C4-2B (cell line): Measurements from ENCODE around the gene RARRES2.

Experiments
- H3K27ac ChIP-seq: fragments of 450-650 bp; 2 replicates; pipeline ENCODE4 v1.5.1; 2017
- CTCF ChIP-seq: fragments of 450-650 bp; conservative IDR thresholded peaks from 2 replicates; pipeline ENCODE4 v1.5.1; 2017; ENCODE audit warnings: mild to moderate bottlenecking
- ZFX ChIP-seq: fragments of 450-650 bp; IDR thresholded peaks from 2 replicates; pipeline ENCODE4 v1.6.1; 2017

Gene RARRES2

GRCh38 chr7:150365673-150366398 lies 24.4 kb upstream of the RARRES2 start:
- TF ChIP-seq ZFX (no peak), CTCF (no peak)
- H3K27ac ChIP-seq: peak overlapping the region; percentile 22; the same call in 1 of the 2 replicates

- peak overlapping the region; percentile 22; the same call in 1 of the 2 replicates for H3K27ac ChIP-seq
Observed at GRCh38 chr7:150365194-150365593, 23.8 kb upstream of the RARRES2 start.

GRCh38 chr7:150363872-150364271 lies 22.4 kb upstream of the RARRES2 start:
- TF ChIP-seq CTCF: no peak
- no peak overlapping the region for H3K27ac ChIP-seq

More at GRCh38 chr7:150365194-150365593, 23.8 kb upstream of the RARRES2 start:
- no peak for TF ChIP-seq CTCF
- no peak for TF ChIP-seq ZFX

GRCh38 chr7:150363370-150363769 lies 21.9 kb upstream of the RARRES2 start:
- H3K27ac ChIP-seq: no peak overlapping the region
- TF ChIP-seq CTCF (no peak), ZFX (no peak)

- TF ChIP-seq ZFX (no peak), CTCF (no peak)
- peak overlapping the region; percentile 11; the same call in 1 of the 2 replicates for H3K27ac ChIP-seq
Observed at GRCh38 chr7:150361807-150362621, 20.6 kb upstream of the RARRES2 start.

GRCh38 chr7:150361402-150361801 lies 20.0 kb upstream of the RARRES2 start:
- H3K27ac ChIP-seq: peak overlapping the region; percentile 11; the same call in 1 of the 2 replicates
- TF ChIP-seq ZFX: no peak
- no peak for TF ChIP-seq CTCF

GRCh38 chr7:150360363-150361058 lies 19.1 kb upstream of the RARRES2 start:
- peak overlapping the region; percentile 83 for H3K27ac ChIP-seq
- no peak for TF ChIP-seq CTCF
- TF ChIP-seq ZFX: no peak
